Type B pancreatic cell (in vitro differentiated cells): ENCODE data around the gene SNRNP40. TPM values are rescaled to one million over a fixed set of nuclear protein-coding genes. Genes with fewer than 3 reads are reported as not detected.

ENCODE experiments used
- DNase-seq: peaks from one replicate; pipeline ENCODE4 v3.0.0; 2021; ENCODE audit warnings: mixed read lengths; ENCODE audit not compliant: unreplicated experiment; ENCODE audit errors: extremely low spot score
- H3K27ac Mint-ChIP-seq: 2 replicates; pipeline ENCODE4 v1.8.0; 2021; ENCODE audit warnings: mild to moderate bottlenecking, mixed read lengths
- H3K27me3 Mint-ChIP-seq: 2 replicates; pipeline ENCODE4 v1.8.0; 2021; ENCODE audit warnings: mixed read lengths
- H3K36me3 Mint-ChIP-seq: 2 replicates; pipeline ENCODE4 v1.8.0; 2021; ENCODE audit warnings: mixed read lengths
- H3K4me1 Mint-ChIP-seq: one replicate; pipeline ENCODE4 v1.8.0; 2021; ENCODE audit warnings: mixed read lengths; ENCODE audit not compliant: unreplicated experiment
- H3K4me3 Mint-ChIP-seq: 2 replicates; pipeline ENCODE4 v1.8.0; 2021; ENCODE audit warnings: mild to moderate bottlenecking, mixed read lengths
- H3K9me3 Mint-ChIP-seq: 2 replicates; pipeline ENCODE4 v1.8.0; 2021; ENCODE audit warnings: mixed read lengths
- CTCF ChIP-seq: fragments of 200-600 bp; sonication (generic); conservative IDR thresholded peaks from 2 replicates; pipeline ENCODE4 v1.5.0; 2021; ENCODE audit warnings: antibody characterized with exemption, mild to moderate bottlenecking
- long read RNA-seq: library from polyadenylated mRNA; unstranded; transcript quantifications from one replicate; pipeline ENCODE4 v2.0.0, GENCODE V29; 2020
- total RNA-seq: library from RNA; stranded (reverse); gene quantifications from 2 replicates; pipeline ENCODE4 v1.2.1, GENCODE V29; 2021; ENCODE audit warnings: low replicate concordance

SNRNP40 gene
- 57.1 and 79.9 TPM in 2 replicates for total RNA-seq
- long read RNA-seq, transcript SNRNP40-201 (10 exons, 1,597 nt): major isoform, 286 of 301 reads
- long read RNA-seq, partial matches to known transcripts: 6 of 301 reads
- long read RNA-seq, other reads (novel, unspliced or antisense): 8 of 301 reads

- H3K36me3 Mint-ChIP-seq: peaks cover 6% of the 10 kb centered on the region
- DNase-seq: peak; percentile 92
- peaks cover 25% of the 10 kb centered on the region for H3K4me1 Mint-ChIP-seq
- TF ChIP-seq CTCF: peak; percentile 23
- H3K27me3 Mint-ChIP-seq: no peaks in the 10 kb centered on the region
- no peak within 1 kb of the TSS for H3K4me3 Mint-ChIP-seq
- no peaks in the 10 kb centered on the region for H3K9me3 Mint-ChIP-seq
- H3K27ac Mint-ChIP-seq: no peak within 1 kb of the TSS
Observed at GRCh38 chr1:31296486-31297276, at the start of gene SNRNP40, which contains the start of gene ZCCHC17. TSS of gene SNRNP40 (minus strand) at chr1:31296788. CDS start at chr1:31296751, 37 bp downstream. TSS of gene ZCCHC17 (plus strand) at chr1:31297032. CDS start at chr1:31310099, 13,067 bp downstream.

- no peaks in the 10 kb centered on the region for H3K9me3 Mint-ChIP-seq
- no peak for TF ChIP-seq CTCF
- no peaks in the 10 kb centered on the region for H3K27me3 Mint-ChIP-seq
- H3K4me3 Mint-ChIP-seq: no peak overlapping the region
- no peak overlapping the region for H3K27ac Mint-ChIP-seq
- H3K36me3 Mint-ChIP-seq: peaks cover 14% of the 10 kb centered on the region
- H3K4me1 Mint-ChIP-seq: no peaks in the 10 kb centered on the region
- DNase-seq: no peak
Observed at GRCh38 chr1:31345635-31346034, 49.0 kb upstream of the SNRNP40 start.

DNA sequence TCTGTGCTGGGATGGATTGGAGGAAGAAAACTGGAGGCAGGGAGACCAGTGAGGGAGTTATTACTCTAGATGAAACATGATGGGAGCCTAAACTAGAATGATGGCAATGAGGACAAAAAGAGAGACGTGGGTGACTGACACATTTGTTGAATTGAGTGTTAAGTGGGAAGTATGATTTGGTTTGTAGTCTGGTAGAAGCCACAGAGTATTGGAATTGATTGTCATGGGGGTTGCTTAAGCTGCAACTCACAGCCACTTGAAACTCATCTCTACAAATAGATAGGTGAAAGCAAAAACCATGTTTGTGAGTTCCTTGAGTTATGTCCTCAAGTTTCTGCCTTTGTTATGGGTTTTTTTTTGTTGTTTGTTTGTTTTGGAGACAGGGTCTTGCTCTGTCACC, 47.9 kb upstream of the SNRNP40 start:
- H3K4me3 Mint-ChIP-seq: no peak overlapping the region
- H3K36me3 Mint-ChIP-seq: peaks cover 14% of the 10 kb centered on the region
- H3K4me1 Mint-ChIP-seq: no peaks in the 10 kb centered on the region
- no peak for TF ChIP-seq CTCF
- no peaks in the 10 kb centered on the region for H3K9me3 Mint-ChIP-seq
- no peaks in the 10 kb centered on the region for H3K27me3 Mint-ChIP-seq
- DNase-seq: no peak
- H3K27ac Mint-ChIP-seq: no peak overlapping the region

DNA sequence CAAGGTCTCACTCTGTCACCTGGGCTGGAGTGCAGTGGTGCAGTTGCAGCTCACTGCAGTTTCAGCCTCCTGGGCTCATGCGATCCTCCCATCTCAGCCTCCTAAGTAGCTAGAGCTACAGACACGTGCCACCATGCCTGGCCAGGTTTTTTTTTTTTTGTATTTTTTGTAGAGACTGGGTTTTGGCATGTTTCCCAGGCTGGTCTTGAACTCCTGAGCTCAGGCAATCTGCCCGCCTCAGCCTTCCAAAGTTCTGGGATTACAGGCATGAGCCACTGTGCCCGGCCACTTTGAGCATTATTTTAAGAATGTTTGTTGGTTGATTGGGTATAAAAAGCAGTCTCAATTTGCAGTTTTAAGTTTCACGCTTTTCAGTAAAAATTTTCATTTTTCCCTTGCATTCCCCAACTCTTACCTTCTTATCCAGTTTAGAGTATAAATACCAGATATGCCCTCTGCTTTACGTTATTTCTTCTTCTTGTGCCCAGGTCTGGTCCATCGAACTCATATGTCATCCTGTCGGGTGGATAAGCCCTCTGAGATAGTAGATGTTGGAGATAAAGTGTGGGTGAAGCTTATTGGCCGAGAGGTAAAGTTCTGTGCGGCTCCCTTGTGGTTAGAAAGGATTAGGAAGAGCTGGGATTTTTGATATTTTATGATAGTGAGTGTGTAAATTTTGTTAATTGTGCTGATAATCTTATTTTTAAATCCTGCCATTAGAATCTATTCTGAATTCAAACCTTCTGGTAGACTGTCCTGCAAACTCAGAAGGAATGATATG, 40.3 kb upstream of the SNRNP40 start:
- Mint-ChIP-seq H3K27me3 (no peaks in the 10 kb centered on the region), H3K27ac (no peak overlapping the region), H3K4me3 (no peak overlapping the region), H3K4me1 (peaks cover 4% of the 10 kb centered on the region), H3K36me3 (peaks cover 6% of the 10 kb centered on the region), H3K9me3 (no peaks in the 10 kb centered on the region)
- DNase-seq: no peak
- no peak for TF ChIP-seq CTCF

DNA sequence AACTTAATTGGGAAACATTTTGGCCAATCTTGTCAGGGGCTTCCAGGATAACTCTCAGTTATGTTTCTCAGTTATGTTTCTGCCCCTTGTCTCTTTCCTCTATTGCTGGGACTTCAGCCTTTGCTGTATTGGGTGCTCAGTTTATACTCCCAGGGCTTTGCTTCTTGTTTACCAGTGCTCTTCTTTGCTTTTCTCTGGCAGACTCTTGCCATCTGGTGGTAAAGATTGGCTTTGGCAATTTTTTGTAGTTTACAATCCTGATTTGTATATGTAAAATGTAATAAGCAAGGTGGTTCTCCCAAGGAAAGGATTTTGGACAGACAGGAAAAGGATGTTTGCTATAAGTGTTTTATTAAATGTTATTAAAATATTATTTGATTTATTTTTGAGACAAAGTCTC, 38.4 kb upstream of the SNRNP40 start:
- Mint-ChIP-seq H3K4me1 (peaks cover 4% of the 10 kb centered on the region), H3K9me3 (no peaks in the 10 kb centered on the region), H3K4me3 (no peak overlapping the region), H3K27me3 (no peaks in the 10 kb centered on the region), H3K27ac (no peak overlapping the region), H3K36me3 (peaks cover 12% of the 10 kb centered on the region)
- no peak for DNase-seq
- TF ChIP-seq CTCF: peak; percentile 74
